Neural cell (in vitro differentiated cells): Measurements from ENCODE around the gene SSC5D. TPM values are rescaled to one million over a fixed set of nuclear protein-coding genes. Genes with fewer than 3 reads are reported as not detected.

ENCODE experiments used
- H2AFZ ChIP-seq: fragments of 200-600, 300-800 bp; sonication (generic), shearing (Covaris generic); 2 replicates; pipeline ENCODE4 v1.6.0; 2014; ENCODE audit warnings: low read depth, mild to moderate bottlenecking, antibody characterized with exemption, low read length, moderate library complexity
- H3F3A ChIP-seq: fragments of 200-600 bp; shearing (Covaris generic); 2 replicates; pipeline ENCODE4 v1.6.1; 2016; ENCODE audit warnings: mild to moderate bottlenecking, moderate library complexity, mixed read lengths, antibody characterized with exemption, low read length; ENCODE audit not compliant: insufficient read depth, poor library complexity, severe bottlenecking
- H3K27ac ChIP-seq: fragments of 200-600, 300-800 bp; sonication (generic), shearing (Covaris generic); 2 replicates; pipeline ENCODE4 v1.5.1; 2014; ENCODE audit warnings: mild to moderate bottlenecking, low read length, moderate library complexity
- H3K27me3 ChIP-seq: fragments of 300-800, 200-600 bp; sonication (generic), shearing (Covaris generic); 2 replicates; pipeline ENCODE4 v1.6.0; 2014; ENCODE audit warnings: mild to moderate bottlenecking, low read depth, low read length, moderate library complexity; ENCODE audit not compliant: insufficient read depth
- H3K36me3 ChIP-seq: fragments of 300-800, 200-600 bp; sonication (generic), shearing (Covaris generic); 2 replicates; pipeline ENCODE4 v1.5.1; 2014; ENCODE audit warnings: mild to moderate bottlenecking, antibody characterized with exemption, low read length, moderate library complexity; ENCODE audit not compliant: insufficient read depth
- H3K4me2 ChIP-seq: fragments of 300-800, 200-600 bp; sonication (generic), shearing (Covaris generic); 2 replicates; pipeline ENCODE4 v1.6.0; 2014; ENCODE audit warnings: mild to moderate bottlenecking, low read length
- H3K4me3 ChIP-seq: fragments of 300-800, 200-600 bp; sonication (generic), shearing (Covaris generic); 2 replicates; pipeline ENCODE4 v1.5.1; 2014; ENCODE audit warnings: mild to moderate bottlenecking, low read length, moderate library complexity
- H3K79me2 ChIP-seq: fragments of 200-600 bp; shearing (Covaris generic); replicated peaks from 2 replicates; pipeline ENCODE4 v1.6.0; 2014; ENCODE audit warnings: mild to moderate bottlenecking, low read length, moderate library complexity; ENCODE audit not compliant: insufficient read depth
- H3K9ac ChIP-seq: fragments of 300-800, 200-600 bp; sonication (generic), shearing (Covaris generic); 2 replicates; pipeline ENCODE4 v1.6.1; 2016; ENCODE audit warnings: mild to moderate bottlenecking, low read length, mixed read lengths
- H3K9me2 ChIP-seq: fragments of 200-600 bp; shearing (Covaris generic); 2 replicates; pipeline ENCODE4 v1.6.1; 2016; ENCODE audit warnings: mild to moderate bottlenecking, low read length, mixed read lengths; ENCODE audit not compliant: insufficient read depth
- H3K9me3 ChIP-seq: fragments of 200-600, 300-800 bp; sonication (generic), shearing (Covaris generic); 2 replicates; pipeline ENCODE4 v1.6.1; 2016; ENCODE audit warnings: mild to moderate bottlenecking, mixed run types, low read length, moderate library complexity, mixed read lengths
- H4K20me1 ChIP-seq: fragments of 200-600 bp; shearing (Covaris generic); 2 replicates; pipeline ENCODE4 v1.6.1; 2016; ENCODE audit warnings: mild to moderate bottlenecking, mixed run types; ENCODE audit not compliant: insufficient read depth
- EP300 ChIP-seq: fragments of 450-650 bp; conservative IDR thresholded peaks from 2 replicates; pipeline ENCODE4 v1.6.1; 2014; ENCODE audit warnings: antibody characterized with exemption, mild to moderate bottlenecking, moderate library complexity; ENCODE audit not compliant: poor library complexity, severe bottlenecking
- EZH2 ChIP-seq: fragments of 200-600, 300-800 bp; shearing (Covaris generic), sonication (generic); IDR thresholded peaks from 2 replicates; pipeline ENCODE4 v1.6.1; 2014; ENCODE audit warnings: antibody characterized with exemption, low read length, borderline replicate concordance, mild to moderate bottlenecking; ENCODE audit not compliant: insufficient read depth, poor library complexity, severe bottlenecking
- MXI1 ChIP-seq: fragments of 450-650 bp; conservative IDR thresholded peaks from 2 replicates; pipeline ENCODE4 v1.6.1; 2014; ENCODE audit warnings: antibody characterized with exemption, mild to moderate bottlenecking; ENCODE audit not compliant: poor library complexity, severe bottlenecking
- POLR2AphosphoS5 ChIP-seq: IDR thresholded peaks from 2 replicates; pipeline ENCODE4 v1.6.1; 2012
- RAD21 ChIP-seq: fragments of 450-650 bp; conservative IDR thresholded peaks from 2 replicates; pipeline ENCODE4 v1.6.1; 2014; ENCODE audit warnings: antibody characterized with exemption, mild to moderate bottlenecking, moderate library complexity
- REST ChIP-seq: IDR thresholded peaks from 2 replicates; pipeline ENCODE4 v1.6.1; 2012; ENCODE audit warnings: borderline replicate concordance
- SMC3 ChIP-seq: fragments of 450-650 bp; conservative IDR thresholded peaks from 2 replicates; pipeline ENCODE4 v1.6.1; 2014; ENCODE audit warnings: antibody characterized with exemption, mild to moderate bottlenecking, moderate library complexity; ENCODE audit not compliant: poor library complexity
- TAF1 ChIP-seq: IDR thresholded peaks from 2 replicates; pipeline ENCODE4 v1.6.1; 2012; ENCODE audit warnings: low read depth
- polyA plus RNA-seq: library from polyadenylated mRNA; depleted of rRNA; stranded (reverse); fragments of >200 nt; gene quantifications from 2 replicates; pipeline ENCODE4 v1.2.3, GENCODE V29; 2014
- TF ChIP-seq, protein P1 (sequence below): fragments of 450-650 bp; IDR thresholded peaks from 2 replicates; pipeline ENCODE4 v1.5.1; 2014; ENCODE audit warnings: antibody characterized with exemption, mild to moderate bottlenecking, moderate library complexity; ENCODE audit not compliant: poor library complexity, severe bottlenecking

The SSC5D gene
- polyA plus RNA-seq, 1 donor from 2014 or later = 0.45 TPM

GRCh38 chr19:55541091-55541490 lies 52.9 kb downstream of the SSC5D start (continued):
- TF ChIP-seq EZH2 = no peak

- no peak overlapping the region for H2AFZ ChIP-seq
- no peaks in the 10 kb centered on the region for H3K36me3 ChIP-seq
- H3K9ac ChIP-seq = no peak overlapping the region
- H3K27ac ChIP-seq = no peak overlapping the region
- no peaks in the 10 kb centered on the region for H3K27me3 ChIP-seq
- no peaks in the 10 kb centered on the region for H3K79me2 ChIP-seq
- no peaks in the 10 kb centered on the region for H3K9me3 ChIP-seq
- H3K4me2 ChIP-seq = no peak overlapping the region
- TF ChIP-seq POLR2AphosphoS5 (no peak), MXI1 (no peak), SMC3 (no peak), EP300 (no peak), REST (no peak), TAF1 (no peak), EZH2 (no peak), RAD21 (no peak)
- TF ChIP-seq, protein P1, sequence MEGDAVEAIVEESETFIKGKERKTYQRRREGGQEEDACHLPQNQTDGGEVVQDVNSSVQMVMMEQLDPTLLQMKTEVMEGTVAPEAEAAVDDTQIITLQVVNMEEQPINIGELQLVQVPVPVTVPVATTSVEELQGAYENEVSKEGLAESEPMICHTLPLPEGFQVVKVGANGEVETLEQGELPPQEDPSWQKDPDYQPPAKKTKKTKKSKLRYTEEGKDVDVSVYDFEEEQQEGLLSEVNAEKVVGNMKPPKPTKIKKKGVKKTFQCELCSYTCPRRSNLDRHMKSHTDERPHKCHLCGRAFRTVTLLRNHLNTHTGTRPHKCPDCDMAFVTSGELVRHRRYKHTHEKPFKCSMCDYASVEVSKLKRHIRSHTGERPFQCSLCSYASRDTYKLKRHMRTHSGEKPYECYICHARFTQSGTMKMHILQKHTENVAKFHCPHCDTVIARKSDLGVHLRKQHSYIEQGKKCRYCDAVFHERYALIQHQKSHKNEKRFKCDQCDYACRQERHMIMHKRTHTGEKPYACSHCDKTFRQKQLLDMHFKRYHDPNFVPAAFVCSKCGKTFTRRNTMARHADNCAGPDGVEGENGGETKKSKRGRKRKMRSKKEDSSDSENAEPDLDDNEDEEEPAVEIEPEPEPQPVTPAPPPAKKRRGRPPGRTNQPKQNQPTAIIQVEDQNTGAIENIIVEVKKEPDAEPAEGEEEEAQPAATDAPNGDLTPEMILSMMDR = no peak
- no peaks in the 10 kb centered on the region for H3K9me2 ChIP-seq
- H3F3A ChIP-seq = no peaks in the 10 kb centered on the region
- no peak overlapping the region for H3K4me3 ChIP-seq
- H4K20me1 ChIP-seq = no peaks in the 10 kb centered on the region
These were observed 54.1 kb downstream of the SSC5D start for GRCh38 chr19:55542292-55542855.

DNA sequence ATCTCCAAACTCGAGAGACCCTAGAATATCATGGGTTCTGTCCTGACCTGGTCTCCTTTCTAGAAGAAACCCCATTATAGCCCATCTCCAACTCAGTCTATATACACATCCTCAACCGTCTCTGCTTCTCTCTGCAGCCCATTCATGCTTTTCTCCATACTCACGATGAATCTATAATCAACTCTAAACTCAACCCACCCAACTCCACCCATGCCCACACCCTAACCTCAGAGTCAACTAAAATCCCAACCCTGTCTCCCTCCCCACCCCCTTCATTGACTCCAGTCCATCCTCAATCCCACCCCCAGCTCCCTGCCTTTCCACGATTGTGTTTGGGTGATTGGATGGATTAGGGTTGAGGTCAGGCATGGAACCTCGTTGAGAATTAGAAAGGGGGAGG lies 55.3 kb downstream of the SSC5D start:
- H3K79me2 ChIP-seq = no peaks in the 10 kb centered on the region
- no peaks in the 10 kb centered on the region for H4K20me1 ChIP-seq
- no peak overlapping the region for H2AFZ ChIP-seq
- H3K4me2 ChIP-seq = no peak overlapping the region
- no peak overlapping the region for H3K9ac ChIP-seq
- H3F3A ChIP-seq = no peaks in the 10 kb centered on the region
- no peak overlapping the region for H3K4me3 ChIP-seq
- no peaks in the 10 kb centered on the region for H3K27me3 ChIP-seq
- no peak overlapping the region for H3K27ac ChIP-seq
- no peaks in the 10 kb centered on the region for H3K9me2 ChIP-seq
- TF ChIP-seq SMC3 (no peak), TAF1 (no peak), EP300 (no peak), POLR2AphosphoS5 (no peak), REST (no peak), MXI1 (no peak), EZH2 (no peak), RAD21 (no peak)
- TF ChIP-seq, protein P1 = no peak
- no peaks in the 10 kb centered on the region for H3K36me3 ChIP-seq
- H3K9me3 ChIP-seq = no peaks in the 10 kb centered on the region
